BLaER1 treated with 17β-estradiol and CSF1 and Interleukin-3, amounts not matched to agents 10 nM and 100 nM (cell line): ENCODE results near the gene GMPR.

ENCODE experiments used
- H3K27ac ChIP-seq, 11 experiments: shearing (Covaris generic); formaldehyde crosslinking; 2 replicates each; pipeline ENCODE4 v1.8.1; 2022
- H3K27me3 ChIP-seq, 11 experiments: shearing (Covaris generic); formaldehyde crosslinking; 2 replicates each; pipeline ENCODE4 v1.8.1; 2022
- H3K36me3 ChIP-seq, 11 experiments: shearing (Covaris generic); formaldehyde crosslinking; 2 replicates each; pipeline ENCODE4 v1.8.1; 2022
- H3K4me1 ChIP-seq, 10 experiments: shearing (Covaris generic); formaldehyde crosslinking; 2 replicates each; pipeline ENCODE4 v1.8.1; 2022
- H3K4me2 ChIP-seq, 11 experiments: shearing (Covaris generic); formaldehyde crosslinking; 2 replicates each; pipeline ENCODE4 v1.8.1; 2022
- H3K4me3 ChIP-seq, 10 experiments: shearing (Covaris generic); formaldehyde crosslinking; 2 replicates each; pipeline ENCODE4 v1.8.1; 2022
- H3K9ac ChIP-seq, 11 experiments: shearing (Covaris generic); formaldehyde crosslinking; 2 replicates each; pipeline ENCODE4 v1.8.1; 2022
- H3K9me3 ChIP-seq, 11 experiments: shearing (Covaris generic); formaldehyde crosslinking; replicated peaks in 1 of 11; 2 replicates each; pipeline ENCODE4 v1.8.1; 2022
- H4K20me1 ChIP-seq, 11 experiments: shearing (Covaris generic); formaldehyde crosslinking; 2 replicates each; pipeline ENCODE4 v1.8.1; 2022
- Cebpa-rat ChIP-seq, 11 experiments: shearing (Covaris generic); IDR thresholded peaks; 2 replicates each; pipeline ENCODE4 v1.8.1; 2022

GMPR gene

GRCh38 chr6:16306334-16306733 lies 67.9 kb downstream of the GMPR start:
- no peak for TF ChIP-seq Cebpa-rat (IDR thresholded peaks at IDR 0.05)
- H3K27me3 ChIP-seq, result no peaks in the 10 kb centered on the region
- no peak overlapping the region for H3K9ac ChIP-seq
- peaks cover 0 to 43% (median 0%) of the 10 kb centered on the region in 11 experiments; a peak in 4 of 22 replicates for H4K20me1 ChIP-seq
- peaks cover 0 to 85% (median 0%) of the 10 kb centered on the region in 11 experiments; a peak in 8 of 22 replicates for H3K36me3 ChIP-seq
- H3K9me3 ChIP-seq, result no peaks in the 10 kb centered on the region
- H3K4me3 ChIP-seq, result no peak overlapping the region
- peaks cover 17 to 27% (median 20%) of the 10 kb centered on the region in 10 experiments for H3K4me1 ChIP-seq
- H3K4me2 ChIP-seq, result peak overlapping the region; percentile 66 to 82 (median 78); a peak in 18 of 22 replicates
- H3K27ac ChIP-seq, result peak overlapping the region in 4 of 11 experiments; percentile 24 to 58 (median 55); a peak in 3 of 22 replicates

- no peak overlapping the region for H3K4me3 ChIP-seq
- H3K9ac ChIP-seq, result no peak overlapping the region
- H3K4me2 ChIP-seq, result no peak overlapping the region
- peaks cover 0 to 8% (median 4%) of the 10 kb centered on the region in 10 experiments; a peak in 11 of 20 replicates for H3K4me1 ChIP-seq
- peaks cover 0 to 85% (median 0%) of the 10 kb centered on the region in 11 experiments; a peak in 5 of 22 replicates for H3K36me3 ChIP-seq
- H3K9me3 ChIP-seq, result no peaks in the 10 kb centered on the region
- TF ChIP-seq Cebpa-rat (IDR thresholded peaks at IDR 0.05), result no peak
- H4K20me1 ChIP-seq, result peaks cover 0 to 42% (median 0%) of the 10 kb centered on the region in 11 experiments; a peak in 4 of 22 replicates
- H3K27ac ChIP-seq, result no peak overlapping the region
- no peaks in the 10 kb centered on the region for H3K27me3 ChIP-seq
Observed at GRCh38 chr6:16311763-16312162, 73.4 kb downstream of the GMPR start.

- Histone ChIP-seq H3K27me3 (no peaks in the 10 kb centered on the region), H3K9ac (no peak overlapping the region), H3K4me2 (no peak overlapping the region), H3K27ac (no peak overlapping the region), H4K20me1 (peaks cover 0 to 43% (median 0%) of the 10 kb centered on the region in 11 experiments; a peak in 5 of 22 replicates), H3K4me3 (no peak overlapping the region), H3K4me1 (peaks cover 8 to 20% (median 14%) of the 10 kb centered on the region in 10 experiments), H3K9me3 (no peaks in the 10 kb centered on the region), H3K36me3 (peaks cover 0 to 66% (median 0%) of the 10 kb centered on the region in 11 experiments; a peak in 4 of 22 replicates)
- TF ChIP-seq Cebpa-rat (IDR thresholded peaks at IDR 0.05), result no peak
Observed at GRCh38 chr6:16313732-16314131, 75.3 kb downstream of the GMPR start.

- TF ChIP-seq Cebpa-rat (IDR thresholded peaks at IDR 0.05), result no peak
- H3K4me2 ChIP-seq, result no peak overlapping the region
- no peak overlapping the region for H3K27ac ChIP-seq
- H3K36me3 ChIP-seq, result peaks cover 0 to 60% (median 0%) of the 10 kb centered on the region in 11 experiments; a peak in 4 of 22 replicates
- H3K4me3 ChIP-seq, result no peak overlapping the region
- no peaks in the 10 kb centered on the region for H3K27me3 ChIP-seq
- H3K9ac ChIP-seq, result no peak overlapping the region
- no peaks in the 10 kb centered on the region for H3K9me3 ChIP-seq
- peaks cover 0 to 48% (median 0%) of the 10 kb centered on the region in 11 experiments; a peak in 6 of 22 replicates for H4K20me1 ChIP-seq
- H3K4me1 ChIP-seq, result peaks cover 13 to 26% (median 20%) of the 10 kb centered on the region in 10 experiments
Observed at GRCh38 chr6:16314296-16314695, 75.9 kb downstream of the GMPR start.

- H3K27me3 ChIP-seq, result no peaks in the 10 kb centered on the region
- no peak overlapping the region for H3K27ac ChIP-seq
- no peak for TF ChIP-seq Cebpa-rat (IDR thresholded peaks at IDR 0.05)
- peak overlapping the region in 2 of 11 experiments; percentile 15 to 16; a peak in 2 of 22 replicates for H3K4me2 ChIP-seq
- H3K36me3 ChIP-seq, result peaks cover 0 to 36% (median 0%) of the 10 kb centered on the region in 11 experiments; a peak in 1 of 22 replicates
- H3K4me3 ChIP-seq, result no peak overlapping the region
- H3K9me3 ChIP-seq, result no peaks in the 10 kb centered on the region
- H3K4me1 ChIP-seq, result peaks cover 38 to 51% (median 45%) of the 10 kb centered on the region in 10 experiments
- no peak overlapping the region for H3K9ac ChIP-seq
- H4K20me1 ChIP-seq, result peaks cover 0 to 60% (median 5%) of the 10 kb centered on the region in 11 experiments; a peak in 9 of 22 replicates
Observed at GRCh38 chr6:16316741-16317251, 78.4 kb downstream of the GMPR start.

- H3K4me1 ChIP-seq, result peaks cover 56 to 68% (median 62%) of the 10 kb centered on the region in 10 experiments
- peaks cover 0 to 70% (median 5%) of the 10 kb centered on the region in 11 experiments; a peak in 9 of 22 replicates for H4K20me1 ChIP-seq
- peak overlapping the region; percentile 77 to 98 (median 89) for H3K4me2 ChIP-seq
- no peaks in the 10 kb centered on the region for H3K27me3 ChIP-seq
- peaks cover 0 to 24% (median 0%) of the 10 kb centered on the region in 11 experiments; a peak in 1 of 22 replicates for H3K36me3 ChIP-seq
- H3K9me3 ChIP-seq, result no peaks in the 10 kb centered on the region
- H3K9ac ChIP-seq, result peak overlapping the region in 5 of 11 experiments; percentile 3 to 70 (median 24); a peak in 7 of 22 replicates
- H3K4me3 ChIP-seq, result no peak overlapping the region
- peak overlapping the region in 9 of 11 experiments; percentile 12 to 84 (median 28); a peak in 8 of 22 replicates for H3K27ac ChIP-seq
- no peak for TF ChIP-seq Cebpa-rat (IDR thresholded peaks at IDR 0.05)
Observed at GRCh38 chr6:16318538-16318937, 80.2 kb downstream of the GMPR start.

GRCh38 chr6:16318953-16319720 lies 80.8 kb downstream of the GMPR start:
- Histone ChIP-seq H3K27me3 (no peaks in the 10 kb centered on the region), H4K20me1 (peaks cover 0 to 70% (median 5%) of the 10 kb centered on the region in 11 experiments; a peak in 9 of 22 replicates), H3K9ac (peak overlapping the region in 5 of 11 experiments; percentile 38 to 70 (median 64); a peak in 10 of 22 replicates), H3K36me3 (peaks cover 0 to 18% (median 0%) of the 10 kb centered on the region in 11 experiments; a peak in 1 of 22 replicates), H3K4me3 (no peak overlapping the region), H3K27ac (peak overlapping the region in 9 of 11 experiments; percentile 50 to 84 (median 70); a peak in 18 of 22 replicates), H3K9me3 (no peaks in the 10 kb centered on the region), H3K4me2 (peak overlapping the region; percentile 77 to 98 (median 89)), H3K4me1 (peaks cover 56 to 69% (median 63%) of the 10 kb centered on the region in 10 experiments)
- TF ChIP-seq Cebpa-rat (IDR thresholded peaks at IDR 0.05), result no peak

GRCh38 chr6:16319813-16320532 lies 81.6 kb downstream of the GMPR start:
- H3K4me2 ChIP-seq, result peak overlapping the region; percentile 77 to 98 (median 89)
- H3K27ac ChIP-seq, result peak overlapping the region; percentile 10 to 84 (median 67); a peak in 21 of 22 replicates
- no peaks in the 10 kb centered on the region for H3K9me3 ChIP-seq
- peak overlapping the region; percentile 23 to 70 (median 52); a peak in 20 of 22 replicates for H3K9ac ChIP-seq
- no peak for TF ChIP-seq Cebpa-rat (IDR thresholded peaks at IDR 0.05)
- H3K27me3 ChIP-seq, result no peaks in the 10 kb centered on the region
- peak overlapping the region in 7 of 10 experiments; percentile 3 to 47 (median 16); a peak in 11 of 20 replicates for H3K4me3 ChIP-seq
- H3K36me3 ChIP-seq, result peaks cover 0 to 10% (median 0%) of the 10 kb centered on the region in 11 experiments; a peak in 1 of 22 replicates
- H4K20me1 ChIP-seq, result peaks cover 0 to 70% (median 5%) of the 10 kb centered on the region in 11 experiments; a peak in 9 of 22 replicates
- peaks cover 56 to 77% (median 67%) of the 10 kb centered on the region in 10 experiments for H3K4me1 ChIP-seq
